Measurements from ENCODE around the gene DDX54.
"Not testable (repeated sequence)": the region's sequence is repeated elsewhere in the genome, so short reads cannot be mapped to it uniquely, and the experiment has no call there.

Gene DDX54

GRCh38 chr12:113158439-113159203, 26.7 kb downstream of the DDX54 start:
- DNase-seq, result no peak

GRCh38 chr12:113157218-113157859, 27.9 kb downstream of the DDX54 start:
- DNase-seq, result no peak

DNA sequence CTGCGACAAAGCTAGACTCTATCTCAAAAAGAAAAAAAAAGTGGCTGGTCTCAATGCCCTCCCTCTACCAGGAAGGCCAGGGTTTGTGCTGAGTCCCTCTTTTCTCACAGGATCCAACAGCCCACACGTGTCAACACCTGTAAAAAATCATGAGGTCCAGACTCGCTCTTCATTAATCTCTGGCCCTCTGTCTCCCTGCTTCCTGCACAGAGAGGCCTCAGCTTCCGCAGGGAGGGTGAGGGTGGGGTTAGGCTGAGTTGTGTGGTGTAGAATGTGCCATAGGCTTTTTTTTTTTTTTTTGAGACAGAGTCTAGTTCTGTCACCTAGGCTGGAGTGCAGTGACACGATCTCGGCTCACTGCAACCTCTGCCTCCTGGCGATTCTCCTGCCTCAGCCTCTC, 29.6 kb downstream of the DDX54 start:
- no peak for DNase-seq

GRCh38 chr12:113155060-113155459, 30.2 kb downstream of the DDX54 start:
- no peak for DNase-seq

GRCh38 chr12:113154351-113154973, 30.8 kb downstream of the DDX54 start:
- DNase-seq, result no peak

- DNase-seq, result peak in 1 of 2 experiments; percentile 84
Measured at GRCh38 chr12:113152835-113153814, 32.2 kb downstream of the DDX54 start.

GRCh38 chr12:113152196-113152834, 33.0 kb downstream of the DDX54 start:
- DNase-seq, result no peak

DNA sequence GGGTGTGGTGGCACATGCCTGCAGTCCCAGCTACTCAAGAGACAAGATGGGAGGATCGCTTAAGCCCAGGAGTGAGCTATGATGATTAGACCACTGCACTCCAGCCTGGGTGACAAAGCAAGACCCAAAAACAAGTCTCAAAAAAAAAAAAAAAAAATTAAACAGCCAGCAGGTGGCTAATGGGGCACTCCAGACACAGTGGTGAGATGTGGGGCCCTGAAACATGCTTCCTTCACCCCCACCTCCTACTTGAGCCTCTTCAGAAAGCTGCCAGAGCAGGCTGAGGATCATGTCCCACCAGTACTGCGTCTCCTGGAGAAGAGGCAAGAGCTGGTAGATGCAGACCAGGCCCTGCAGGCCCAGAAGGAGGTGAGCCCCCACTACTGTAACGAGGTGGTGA, 33.6 kb downstream of the DDX54 start:
- no peak for DNase-seq

DNA sequence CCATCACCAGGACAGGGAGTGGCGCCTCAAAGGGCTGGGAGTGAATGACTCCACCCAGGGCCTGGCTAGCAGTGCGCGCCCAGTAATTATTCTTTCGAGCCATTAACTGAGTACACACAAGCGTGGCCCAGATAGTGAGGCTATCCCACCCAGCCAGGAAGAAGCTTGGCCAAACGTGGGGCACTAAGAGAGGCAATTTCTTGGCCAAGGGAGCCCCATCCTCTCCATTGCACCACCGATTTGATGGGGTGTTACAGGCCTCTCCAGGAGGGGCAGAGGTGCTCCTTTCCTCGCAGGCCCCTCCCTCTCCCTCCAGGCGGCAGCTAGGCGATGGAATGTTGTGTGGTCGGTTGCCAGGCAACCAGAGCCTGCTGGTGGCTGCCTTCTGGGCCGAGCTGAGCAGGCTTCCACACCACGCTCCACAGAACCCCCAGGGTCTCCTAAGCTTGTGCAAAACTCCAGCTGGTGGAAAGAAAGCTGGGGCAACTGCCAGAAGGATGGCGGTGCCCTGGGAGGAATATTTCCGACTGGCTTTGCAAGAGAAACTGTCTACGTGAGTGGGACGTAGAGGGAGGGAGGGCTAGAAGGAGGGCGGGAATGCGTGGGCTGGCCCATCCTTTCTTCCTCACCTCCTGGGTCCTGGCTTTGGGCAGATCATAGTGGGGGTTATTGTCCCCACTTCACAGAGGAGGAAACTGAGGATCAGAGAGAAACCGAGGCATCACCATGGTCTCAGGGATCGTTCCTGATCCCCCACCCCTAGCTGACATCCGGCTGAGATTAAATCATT, 35.7 kb downstream of the DDX54 start, which contains the start of gene CFAP73:
Gene CFAP73 (plus strand): TSS at position 364 of the 790 bp plus-strand sequence. CDS start 134 bp downstream, at position 498.
- peak; percentile 40 to 82 for DNase-seq

- no peak for DNase-seq
Measured at GRCh38 chr12:113146999-113147398, 38.3 kb downstream of the DDX54 start.

DNA sequence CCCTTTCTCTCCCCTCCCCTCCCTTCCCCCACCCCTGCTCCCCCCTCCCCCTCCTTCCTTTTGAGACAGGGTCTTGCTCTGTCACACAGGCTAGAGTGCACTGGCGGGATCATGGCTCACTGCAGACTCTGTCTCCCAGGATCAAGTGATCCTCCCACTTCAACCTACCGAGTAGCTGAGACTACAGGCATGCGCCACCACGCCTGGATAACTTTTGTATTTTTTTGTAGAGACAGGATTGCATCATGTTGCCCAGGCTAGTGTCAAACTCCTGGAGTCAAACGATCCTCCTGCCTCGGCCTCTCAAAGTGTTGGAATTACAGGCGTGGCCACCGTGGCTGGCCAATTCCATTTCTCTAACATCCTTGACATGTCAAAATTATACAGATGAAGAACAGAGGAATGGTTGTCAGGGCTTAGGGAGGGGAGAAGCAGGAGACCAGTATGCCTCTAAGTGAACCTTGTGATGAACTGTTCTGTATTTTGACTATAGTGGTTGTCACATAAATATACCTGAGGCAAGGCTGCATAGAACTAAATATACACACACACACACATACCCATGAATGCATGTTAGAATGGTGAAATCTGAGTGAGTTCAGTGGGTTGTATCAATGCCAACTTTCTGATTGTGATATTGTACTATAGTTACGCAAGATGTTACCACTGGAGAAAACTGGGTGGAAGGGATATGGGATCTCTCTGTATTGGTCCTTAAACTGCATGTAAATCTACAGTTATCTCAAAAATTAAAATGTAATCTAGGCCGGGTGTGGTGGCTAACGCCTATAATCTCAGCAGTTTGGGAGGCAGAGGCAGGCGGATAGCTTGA, 39.3 kb downstream of the DDX54 start:
- no peak for DNase-seq

- no peak for DNase-seq
Measured at GRCh38 chr12:113144806-113145205, 40.5 kb downstream of the DDX54 start.

- no peak for DNase-seq
Measured at GRCh38 chr12:113143959-113144358, 41.3 kb downstream of the DDX54 start.

DNA sequence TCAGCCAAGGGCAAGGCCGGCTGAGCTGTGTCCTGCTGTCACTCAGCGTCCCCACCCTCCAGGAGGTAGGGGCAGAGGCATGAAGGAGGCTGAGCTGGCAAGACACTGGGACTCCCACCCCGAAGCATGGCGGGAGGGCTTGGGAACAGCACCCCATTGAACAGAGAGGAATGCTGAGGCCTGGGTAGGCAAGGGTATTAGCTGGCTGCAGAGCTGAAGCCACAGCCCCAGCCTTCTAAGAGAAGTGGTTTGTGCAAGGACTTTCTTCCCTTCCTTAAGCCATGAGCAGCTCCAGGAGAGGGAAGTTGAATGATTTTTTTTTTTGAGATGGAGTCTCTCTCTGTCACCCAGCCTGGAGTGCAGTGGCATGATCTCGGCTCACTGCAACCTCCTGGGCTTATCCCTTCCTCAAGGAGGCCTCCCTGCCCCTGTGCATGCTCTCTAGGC, 42.4 kb downstream of the DDX54 start:
- DNase-seq, result no peak

DNA sequence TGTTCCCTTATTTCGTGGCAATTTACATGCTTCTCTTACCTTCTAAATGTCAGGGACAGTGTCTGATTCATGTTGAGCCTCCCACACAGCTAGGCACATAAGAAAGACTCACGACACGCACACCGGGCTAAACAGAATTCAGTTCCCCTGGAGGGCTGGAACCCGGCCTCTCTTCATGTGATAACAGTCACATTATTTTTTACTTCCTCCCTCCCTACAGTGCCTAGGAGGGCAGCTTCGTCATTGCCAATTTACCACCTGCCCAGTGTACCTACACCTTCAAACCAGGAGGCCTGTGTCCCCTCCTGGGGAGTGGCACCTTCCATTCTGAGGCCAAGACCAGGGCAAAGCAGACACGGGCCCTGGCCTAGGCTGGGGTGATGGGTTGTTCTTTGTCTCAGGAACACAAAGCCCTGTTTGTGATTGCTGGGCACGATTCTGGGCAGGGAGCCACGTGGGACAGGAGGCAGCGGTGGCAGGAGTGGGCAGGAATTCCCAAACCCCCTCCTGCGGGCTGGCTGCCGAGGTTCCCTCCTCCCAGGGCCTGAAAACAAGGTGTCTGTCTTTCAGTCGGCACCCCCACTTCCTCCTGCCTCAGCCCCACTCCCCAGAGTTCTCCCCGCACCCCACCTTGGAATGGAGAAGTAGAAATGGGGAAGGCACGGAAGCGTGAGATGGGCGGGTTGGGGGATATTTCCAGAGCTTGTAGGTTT, 42.9 kb downstream of the DDX54 start:
- DNase-seq, result peak in 1 of 2 experiments; percentile 12

DNA sequence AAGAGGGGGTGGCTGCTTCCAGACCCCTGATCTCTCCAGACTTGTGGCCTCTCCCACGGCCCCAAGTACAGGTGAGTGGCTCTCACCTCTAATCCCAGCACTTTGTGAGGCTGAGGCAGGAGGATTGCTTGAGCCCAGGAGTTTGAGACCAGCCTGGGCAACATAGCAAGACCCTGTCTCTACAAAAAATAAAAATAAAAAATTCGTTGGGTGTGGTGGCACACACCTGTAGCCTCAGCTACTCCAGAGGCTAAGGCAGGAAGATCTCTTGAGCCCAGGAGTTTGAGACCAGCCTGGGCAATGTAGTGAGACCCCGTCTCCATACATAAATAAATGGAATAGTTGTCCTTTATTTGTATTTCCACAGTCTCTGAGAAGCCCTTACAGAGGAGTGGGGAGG, 43.6 kb downstream of the DDX54 start:
- not testable (repeated sequence) for DNase-seq

GRCh38 chr12:113140706-113141105, 44.6 kb downstream of the DDX54 start:
- no peak for DNase-seq

DNA sequence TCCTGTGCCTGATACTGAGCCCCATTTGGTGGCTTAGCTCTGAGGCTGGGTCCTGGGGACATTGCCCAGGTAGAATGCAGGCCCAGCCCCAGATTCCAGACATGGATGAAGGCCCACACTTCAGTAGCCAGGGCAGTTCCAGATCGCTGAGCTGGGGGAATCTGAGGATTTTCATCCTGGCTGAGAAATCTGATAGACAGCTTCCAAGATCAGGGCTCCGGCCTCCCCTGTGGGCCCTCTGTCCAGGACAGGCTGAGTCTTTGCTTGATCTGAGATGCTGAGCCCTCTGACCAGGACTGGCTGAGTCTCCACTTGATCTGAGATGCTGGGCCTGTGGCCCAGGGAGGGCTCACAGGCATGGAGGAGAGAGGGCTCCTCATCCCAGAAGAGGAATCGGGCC, 46.5 kb downstream of the DDX54 start:
- no peak for DNase-seq
